ENCODE results near the gene METTL16. TPM values are rescaled to one million over a fixed set of nuclear protein-coding genes. Genes with fewer than 3 reads are reported as not detected.
"Not testable (repeated sequence)": the region's sequence is repeated elsewhere in the genome, so short reads cannot be mapped to it uniquely, and the experiment has no call there.

METTL16 gene
- total RNA-seq, 6 donors from 2014 or later = 20.3 to 37.2 (median 30.6) TPM

DNA sequence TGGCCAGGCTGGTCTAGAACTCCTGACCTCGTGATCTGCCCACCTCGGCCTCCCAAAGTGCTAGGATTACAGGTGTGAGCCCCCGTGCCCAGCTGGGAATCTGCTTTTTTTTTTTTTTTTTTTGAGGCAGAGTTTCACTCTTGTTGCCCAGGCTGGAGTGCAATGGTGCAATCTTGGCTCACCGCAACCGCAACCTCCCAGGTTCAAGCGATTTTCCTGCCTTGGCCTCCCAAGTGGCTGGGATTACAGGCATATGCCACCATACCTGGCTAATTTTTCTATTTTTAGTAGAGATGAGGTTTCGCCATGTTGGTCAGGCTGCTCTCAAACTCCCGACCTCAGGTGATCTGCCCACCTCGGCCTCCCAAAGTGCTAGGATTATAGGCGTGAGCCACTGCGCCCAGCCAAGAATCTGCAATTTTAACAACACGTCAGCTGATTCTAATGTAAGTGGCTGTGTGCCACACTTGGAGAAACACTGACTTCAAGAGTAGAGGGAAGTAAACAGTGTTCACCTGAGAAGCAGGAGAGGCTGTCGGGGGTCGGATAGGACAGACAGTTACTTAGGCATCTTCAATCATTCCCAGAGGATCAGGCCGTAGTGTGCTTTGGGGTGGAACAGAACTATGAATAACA is 10.2 kb upstream of the METTL16 start:
- ATAC-seq (ENCODE audit: low FRiP score in 2 of 2) (peak in 1 of 2 donors; percentile 30), DNase-seq (peak in 1 of 2 donors; percentile 69)
- H3K9me3 ChIP-seq, H3K4me3 ChIP-seq, H3K4me1 ChIP-seq, H3K27me3 ChIP-seq, H3K36me3 ChIP-seq: not testable (repeated sequence)
- TF ChIP-seq EP300 (IDR thresholded peaks at IDR 0.05) = peak in 2 of 4 donors; percentile 32 to 53
- peak overlapping the region in 3 of 4 donors; percentile 44 to 71 (median 49) for H3K27ac ChIP-seq
- 61 to 79% methylated on average over 14 to 15 of the region's 15 CpGs for WGBS, 2 donors

DNA sequence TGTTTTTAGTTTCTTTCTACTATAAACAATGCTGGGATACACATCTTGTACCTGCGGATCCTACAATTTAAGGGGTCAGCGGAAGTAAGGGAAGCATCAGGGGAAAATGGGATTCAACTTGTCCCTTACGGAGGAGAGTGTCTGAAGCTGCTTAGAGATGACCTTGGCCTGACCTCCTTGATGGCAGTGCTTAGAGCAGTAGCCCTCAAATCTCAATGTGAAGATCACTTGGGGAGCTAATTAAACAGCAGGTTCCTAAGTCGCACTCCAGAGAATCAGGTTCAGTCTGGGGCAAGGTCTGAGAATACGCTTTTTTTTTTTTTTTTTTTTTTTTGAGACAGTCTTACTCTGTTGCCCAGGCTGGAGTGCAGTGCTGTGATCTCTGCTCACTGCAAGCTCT is 9.6 kb upstream of the METTL16 start:
- WGBS, 2 donors = 73 to 78% methylated on average over 5 of the region's 5 CpGs
- DNase-seq = peak in 1 of 2 donors; percentile 60
- ATAC-seq (ENCODE audit: low FRiP score in 2 of 2) = peak in 1 of 2 donors; percentile 68

GRCh38 chr17:2517539-2517938 is 5.9 kb upstream of the METTL16 start:
- H3K9me3 ChIP-seq = no peaks in the 10 kb centered on the region
- H3K27me3 ChIP-seq = no peaks in the 10 kb centered on the region
- H3K36me3 ChIP-seq = no peaks in the 10 kb centered on the region
- TF ChIP-seq POLR2A (IDR thresholded peaks at IDR 0.05) = no peak
- TF ChIP-seq, protein P1, sequence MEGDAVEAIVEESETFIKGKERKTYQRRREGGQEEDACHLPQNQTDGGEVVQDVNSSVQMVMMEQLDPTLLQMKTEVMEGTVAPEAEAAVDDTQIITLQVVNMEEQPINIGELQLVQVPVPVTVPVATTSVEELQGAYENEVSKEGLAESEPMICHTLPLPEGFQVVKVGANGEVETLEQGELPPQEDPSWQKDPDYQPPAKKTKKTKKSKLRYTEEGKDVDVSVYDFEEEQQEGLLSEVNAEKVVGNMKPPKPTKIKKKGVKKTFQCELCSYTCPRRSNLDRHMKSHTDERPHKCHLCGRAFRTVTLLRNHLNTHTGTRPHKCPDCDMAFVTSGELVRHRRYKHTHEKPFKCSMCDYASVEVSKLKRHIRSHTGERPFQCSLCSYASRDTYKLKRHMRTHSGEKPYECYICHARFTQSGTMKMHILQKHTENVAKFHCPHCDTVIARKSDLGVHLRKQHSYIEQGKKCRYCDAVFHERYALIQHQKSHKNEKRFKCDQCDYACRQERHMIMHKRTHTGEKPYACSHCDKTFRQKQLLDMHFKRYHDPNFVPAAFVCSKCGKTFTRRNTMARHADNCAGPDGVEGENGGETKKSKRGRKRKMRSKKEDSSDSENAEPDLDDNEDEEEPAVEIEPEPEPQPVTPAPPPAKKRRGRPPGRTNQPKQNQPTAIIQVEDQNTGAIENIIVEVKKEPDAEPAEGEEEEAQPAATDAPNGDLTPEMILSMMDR (IDR thresholded peaks at IDR 0.05) = no peak
- TF ChIP-seq POLR2AphosphoS5 (IDR thresholded peaks at IDR 0.05) = no peak
- no peak for TF ChIP-seq EP300 (IDR thresholded peaks at IDR 0.05)
- H3K27ac ChIP-seq = no peak overlapping the region
- ATAC-seq (ENCODE audit: low FRiP score in 2 of 2) = no peak
- DNase-seq = no peak
- 87 to 96% methylated on average over 5 of the region's 5 CpGs for WGBS, 2 donors
- no peak overlapping the region for H3K4me3 ChIP-seq
- peaks cover 0 to 4% (median 0%) of the 10 kb centered on the region in 4 donors for H3K4me1 ChIP-seq

More for the DNA sequence above, 9.6 kb upstream of the METTL16 start:
- H3K27ac ChIP-seq = peak overlapping the region in 1 of 4 donors; percentile 71
- no peak for TF ChIP-seq EP300 (IDR thresholded peaks at IDR 0.05)
- TF ChIP-seq, protein P1 (IDR thresholded peaks at IDR 0.05) = no peak
- no peak for TF ChIP-seq POLR2AphosphoS5 (IDR thresholded peaks at IDR 0.05)
- no peaks in the 10 kb centered on the region for H3K9me3 ChIP-seq
- H3K4me3 ChIP-seq = no peak overlapping the region
- no peaks in the 10 kb centered on the region for H3K27me3 ChIP-seq
- H3K4me1 ChIP-seq = peaks cover 0 to 4% (median 0%) of the 10 kb centered on the region in 4 donors
- no peaks in the 10 kb centered on the region for H3K36me3 ChIP-seq

DNA sequence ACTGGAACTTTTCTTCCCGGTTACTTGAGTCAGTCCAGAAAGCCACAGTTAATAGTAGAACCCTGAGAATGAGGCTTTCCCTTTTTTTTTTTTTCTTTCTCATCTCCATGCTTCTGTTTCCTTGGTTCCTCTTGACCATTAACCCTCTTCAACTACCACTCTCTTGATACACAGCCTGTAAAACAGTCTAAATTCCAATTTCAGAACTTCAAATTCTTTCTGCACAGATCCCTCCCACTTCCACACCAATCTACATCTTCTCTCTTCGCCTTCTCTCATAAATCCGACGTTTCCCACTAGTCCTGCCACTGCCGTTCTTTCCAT is 588 bp downstream of the METTL16 start:
- peak overlapping the region; percentile 82 to 93 (median 91) for H3K27ac ChIP-seq
- H3K4me1 ChIP-seq = peaks cover 17 to 36% (median 24%) of the 10 kb centered on the region in 4 donors
- no peak for DNase-seq
- 1% methylated on average over 5 of the region's 5 CpGs for WGBS, 2 donors
- no peak for TF ChIP-seq POLR2A (IDR thresholded peaks at IDR 0.05)
- TF ChIP-seq EP300 (IDR thresholded peaks at IDR 0.05) = no peak
- TF ChIP-seq, protein P1 (IDR thresholded peaks at IDR 0.05) = no peak
- no peak for TF ChIP-seq POLR2AphosphoS5 (IDR thresholded peaks at IDR 0.05)
- no peaks in the 10 kb centered on the region for H3K36me3 ChIP-seq
- peak overlapping the region; percentile 37 to 70 (median 57) for H3K4me3 ChIP-seq
- H3K27me3 ChIP-seq = no peaks in the 10 kb centered on the region
- no peak for ATAC-seq (ENCODE audit: low FRiP score in 2 of 2)
- H3K9me3 ChIP-seq = no peaks in the 10 kb centered on the region

- Histone ChIP-seq H3K27ac (peak overlapping the region; percentile 14 to 93 (median 91)), H3K4me1 (peaks cover 17 to 36% (median 24%) of the 10 kb centered on the region in 4 donors), H3K4me3 (peak overlapping the region in 3 of 4 donors; percentile 56 to 70 (median 58)), H3K27me3 (no peaks in the 10 kb centered on the region), H3K36me3 (no peaks in the 10 kb centered on the region), H3K9me3 (no peaks in the 10 kb centered on the region)
- 46 to 57% methylated on average over 2 of the region's 2 CpGs for WGBS, 2 donors
- TF ChIP-seq EP300 (IDR thresholded peaks at IDR 0.05) = no peak
- TF ChIP-seq POLR2AphosphoS5 (IDR thresholded peaks at IDR 0.05) = no peak
- TF ChIP-seq POLR2A (IDR thresholded peaks at IDR 0.05) = no peak
- TF ChIP-seq, protein P1 (IDR thresholded peaks at IDR 0.05) = no peak
- DNase-seq (no peak), ATAC-seq (ENCODE audit: low FRiP score in 2 of 2) (no peak)
Observed at GRCh38 chr17:2510559-2510958, 1.1 kb downstream of the METTL16 start.
